Keratinocyte (primary cell): ENCODE results near the gene CD3D.

ENCODE experiments used
- CTCF ChIP-seq, 3 experiments: IDR thresholded peaks in 1 of 3; conservative IDR thresholded peaks in 1 of 3; optimal IDR thresholded peaks in 1 of 3; 2 replicates in 2 of 3; 3 replicates in 1 of 3; pipeline versions ENCODE3 to v1.5.1; 2011; ENCODE audit warnings: low read length in 3 of 3, mild to moderate bottlenecking in 3 of 3, moderate library complexity in 2 of 3, control low read depth in 1 of 3, inconsistent platforms in 1 of 3; ENCODE audit not compliant: insufficient read depth in 2 of 3; ENCODE audit errors: extremely low read depth in 1 of 3
- EZH2 ChIP-seq: IDR thresholded peaks from one replicate; pipeline ENCODE4 v1.6.1; 2012; ENCODE audit warnings: inconsistent platforms, mild to moderate bottlenecking, low read length, moderate library complexity

GRCh38 chr11:118383657-118384056, 41.2 kb upstream of the CD3D start:
- TF ChIP-seq CTCF (optimal IDR thresholded peaks at IDR 0.05 in 1 of 3, IDR thresholded peaks at IDR 0.05 in 1 of 3, conservative IDR thresholded peaks at IDR 0.05 in 1 of 3; ENCODE audit: extremely low read depth in 1 of 3, insufficient read depth in 2 of 3, low read length in 3 of 3) (no peak), EZH2 (no peak)
